Urothelium cell line (cell line): Measurements from ENCODE around the gene EIF3M.

ENCODE experiments used
- DNase-seq: peaks from one replicate; pipeline ENCODE4 v3.0.0; 2011; ENCODE audit warnings: low spot score, mixed read lengths
- FAIRE-seq: peaks from 2 replicates; lab custom pipeline; 2011; peaks lifted over from hg19 to GRCh38; lab: Jason Lieb, UNC

EIF3M gene

DNA sequence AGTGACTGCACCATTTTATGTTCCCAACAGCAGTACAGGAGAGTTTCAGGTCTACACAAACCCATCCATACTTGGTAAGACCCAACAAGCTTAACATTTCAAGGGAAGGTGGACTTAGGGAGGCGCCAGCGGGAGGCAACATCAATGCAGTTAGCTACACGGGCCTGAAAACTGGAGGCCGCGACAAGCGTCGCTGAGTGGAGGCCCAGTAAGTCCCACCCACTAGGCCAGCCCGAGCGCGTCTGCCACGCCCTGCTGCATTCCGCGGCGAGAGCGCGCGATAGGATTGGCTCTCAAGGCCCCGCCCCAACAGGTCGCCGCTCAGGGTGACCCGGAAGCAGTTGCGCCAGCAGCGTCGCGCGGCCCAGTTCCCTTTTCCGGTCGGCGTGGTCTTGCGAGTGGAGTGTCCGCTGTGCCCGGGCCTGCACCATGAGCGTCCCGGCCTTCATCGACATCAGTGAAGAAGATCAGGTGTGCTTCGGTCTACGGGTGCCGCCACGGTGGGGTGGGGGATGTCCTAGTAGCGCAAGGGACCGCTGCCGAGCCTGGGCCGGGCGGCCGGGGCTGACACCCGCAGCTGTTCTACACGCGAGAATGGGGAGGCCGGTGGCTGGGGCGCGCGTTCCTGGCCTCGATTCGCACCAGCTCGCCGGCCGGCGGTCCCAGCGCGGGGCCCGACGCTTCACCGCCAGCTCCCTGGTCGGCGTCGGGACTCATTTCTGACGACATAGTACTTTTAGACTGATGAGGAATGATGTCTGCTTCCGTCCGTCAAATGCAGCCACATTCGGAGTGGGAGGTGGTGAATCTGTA is at the start of gene EIF3M:
EIF3M (plus strand) TSS at position 373 of the 813 bp plus-strand sequence; CDS start at position 430, 57 bp downstream.
- DNase-seq (peak; percentile 98), FAIRE-seq (peak; percentile 97)

DNA sequence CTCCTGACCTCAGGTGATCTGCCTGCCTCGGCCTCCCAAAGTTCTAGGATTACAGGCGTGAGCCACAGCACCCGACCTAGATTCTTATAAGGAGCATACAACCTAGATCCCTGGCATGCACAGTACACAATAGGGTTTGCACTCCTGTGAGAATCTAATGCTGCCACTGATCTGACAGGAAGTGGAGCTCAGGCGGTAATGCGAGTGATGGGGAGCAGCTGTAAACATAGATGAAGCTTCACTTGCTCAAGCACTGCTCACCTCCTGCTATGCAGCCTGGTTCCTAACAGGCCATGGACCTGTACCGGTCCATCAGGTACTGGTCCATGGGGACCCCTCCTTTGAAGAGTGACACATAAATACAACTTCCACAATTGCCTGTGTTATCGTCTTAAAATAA is 44.8 kb upstream of the EIF3M start:
- FAIRE-seq (no peak), DNase-seq (no peak)

DNA sequence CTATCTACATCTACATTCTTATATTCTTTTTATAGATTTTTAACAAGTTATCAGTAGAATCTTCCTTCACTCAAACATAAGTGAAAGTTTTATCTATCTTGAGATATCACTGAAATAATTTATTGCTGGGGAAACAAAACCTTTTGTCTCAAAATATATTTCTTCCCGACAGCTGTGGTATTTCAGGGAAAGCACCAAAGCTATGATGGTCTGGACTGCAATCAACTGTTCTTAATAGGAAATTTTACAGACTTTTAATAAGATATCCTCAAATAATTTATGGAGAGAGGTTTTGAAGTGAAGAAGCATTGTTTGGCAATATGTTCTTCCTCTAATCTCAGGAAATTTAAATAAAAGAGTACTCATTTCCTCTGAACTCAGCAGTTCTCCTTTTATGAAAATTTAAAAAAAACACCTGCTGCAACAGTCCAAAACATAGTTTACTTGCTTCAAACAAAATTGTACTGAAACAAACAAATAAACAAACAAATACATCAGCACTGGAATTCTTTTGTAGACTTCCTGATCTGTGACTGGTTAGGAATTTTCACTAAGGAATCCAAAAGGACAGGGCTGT is 33.9 kb upstream of the EIF3M start:
- no peak for FAIRE-seq
- no peak for DNase-seq

DNA sequence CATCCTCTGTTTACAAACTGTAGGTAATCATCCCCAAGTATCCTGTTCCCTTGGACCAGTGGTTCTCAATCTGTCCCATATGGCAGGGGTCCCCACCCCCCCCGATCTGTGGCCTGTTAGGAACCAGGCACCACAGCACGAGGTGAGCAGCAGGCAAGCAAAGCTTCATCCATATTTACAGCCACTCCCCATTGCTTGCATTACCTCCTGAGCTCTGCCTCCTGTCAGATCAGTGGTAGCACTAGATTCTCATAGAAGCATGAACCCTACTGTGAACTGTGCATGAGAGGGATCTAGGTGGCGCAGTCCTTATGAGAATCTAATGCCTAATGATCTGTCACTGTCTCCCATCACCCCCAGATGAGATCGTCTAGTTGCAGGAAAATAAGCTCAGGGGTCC is 33.4 kb upstream of the EIF3M start:
- DNase-seq = no peak
- FAIRE-seq = no peak

DNA sequence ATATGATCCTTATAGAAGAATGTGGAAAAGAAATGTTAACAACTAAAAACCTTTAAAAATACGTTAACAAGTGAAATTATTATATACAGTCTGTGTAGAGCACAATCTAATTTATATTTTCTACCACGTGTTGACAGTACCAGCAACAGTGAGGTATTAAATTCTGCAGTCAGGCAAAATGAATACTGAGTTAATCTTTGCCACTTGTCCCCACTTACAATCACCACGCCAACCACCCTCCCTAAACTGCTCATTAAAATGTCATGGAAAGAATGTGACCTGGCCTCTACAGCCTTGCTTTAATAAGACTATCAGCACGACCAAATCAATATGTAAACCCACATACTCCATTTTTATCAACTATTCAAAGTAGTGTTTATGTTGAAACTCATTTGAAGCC is 28.5 kb upstream of the EIF3M start:
- FAIRE-seq (no peak), DNase-seq (no peak)

DNA sequence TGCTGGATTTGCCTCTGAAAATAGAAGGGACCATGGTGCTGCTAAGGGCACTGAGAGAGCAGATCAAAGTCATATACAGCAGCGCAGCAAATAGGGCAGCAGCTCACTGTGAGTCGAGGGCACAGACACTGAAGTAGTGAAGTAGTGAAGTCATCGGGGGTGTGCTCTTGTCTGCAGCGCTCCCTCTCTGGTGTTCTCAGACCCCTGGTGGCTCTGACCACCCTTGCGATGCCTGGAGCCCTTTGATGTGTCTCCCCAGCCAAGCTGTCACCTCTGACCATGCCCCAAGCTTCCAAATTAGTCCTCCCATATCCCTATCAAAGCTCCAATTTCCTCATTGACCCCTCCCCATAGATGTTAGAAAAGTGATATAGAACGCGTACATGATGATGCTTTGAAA is 27.7 kb upstream of the EIF3M start:
- FAIRE-seq (no peak), DNase-seq (no peak)

DNA sequence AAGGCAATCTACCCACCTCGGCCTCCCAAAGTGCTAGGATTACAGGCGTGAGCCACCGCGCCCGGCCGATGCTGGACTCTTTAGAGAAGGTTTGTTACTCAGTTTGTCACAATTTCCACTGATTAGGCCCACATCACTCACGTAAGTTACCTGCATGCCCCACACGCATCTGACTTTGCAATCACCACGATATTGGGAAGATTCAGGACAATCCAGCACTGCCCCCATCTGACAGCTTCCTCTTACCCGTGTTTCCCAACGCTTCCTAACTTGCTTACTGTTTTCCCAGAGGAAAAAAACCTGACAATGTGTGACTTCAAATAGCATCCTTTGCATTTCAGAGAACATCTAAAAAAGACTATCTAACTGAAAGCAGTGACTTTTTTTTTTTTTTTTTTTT is 21.8 kb upstream of the EIF3M start:
- DNase-seq (no peak), FAIRE-seq (no peak)

DNA sequence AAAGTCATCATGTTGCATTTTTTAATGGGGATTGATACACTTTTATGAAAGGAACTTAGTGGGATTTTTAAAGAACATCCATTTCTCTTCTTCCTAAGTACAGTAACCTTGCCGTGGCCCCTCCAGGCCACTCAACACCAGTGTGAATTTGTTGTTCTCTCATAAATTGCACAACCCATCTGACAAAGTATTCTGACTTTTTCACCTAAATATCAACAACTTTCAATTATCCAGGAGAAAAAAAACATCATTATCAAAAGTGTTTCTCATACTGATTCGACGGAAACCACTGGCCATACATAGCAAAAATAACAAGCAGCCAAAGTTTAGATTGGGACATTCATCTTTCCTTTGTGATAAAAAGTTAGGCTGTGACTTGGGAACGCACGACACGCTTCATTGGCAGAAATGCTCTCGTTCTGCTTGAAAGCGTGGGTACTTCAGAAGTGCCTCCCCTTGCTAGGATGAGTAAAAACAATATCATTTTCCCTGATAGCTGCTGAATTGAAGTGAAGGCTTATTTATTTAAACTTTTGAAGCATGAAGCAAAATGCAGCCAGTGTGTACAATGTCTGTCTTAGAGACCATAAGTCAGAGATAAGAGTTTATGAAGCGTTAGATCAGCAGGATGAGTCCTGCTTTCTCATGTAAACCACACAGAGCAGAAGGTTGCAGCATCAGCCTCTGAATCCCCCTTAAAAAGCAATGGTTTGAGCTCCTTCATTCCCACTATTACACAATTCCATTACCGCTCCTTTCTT is 20.6 kb upstream of the EIF3M start:
- no peak for DNase-seq
- no peak for FAIRE-seq

DNA sequence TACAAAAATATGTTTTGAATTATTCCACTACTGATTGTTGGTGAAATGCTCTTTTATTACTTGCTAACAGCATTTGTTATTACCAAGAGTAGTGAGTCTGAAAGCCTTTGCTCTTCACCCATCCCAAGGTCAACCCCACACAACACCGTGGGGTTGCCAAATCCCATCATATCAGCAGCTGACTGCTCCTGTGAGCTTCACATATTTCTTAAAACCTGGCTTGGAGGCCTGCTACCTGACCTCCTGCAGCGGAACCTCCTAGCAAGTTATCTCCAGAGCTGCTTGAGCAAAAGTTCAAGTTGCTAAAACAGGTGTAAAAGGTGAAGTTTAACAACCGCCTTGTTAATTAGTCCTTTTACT is 20.1 kb upstream of the EIF3M start:
- DNase-seq = no peak
- FAIRE-seq = no peak

DNA sequence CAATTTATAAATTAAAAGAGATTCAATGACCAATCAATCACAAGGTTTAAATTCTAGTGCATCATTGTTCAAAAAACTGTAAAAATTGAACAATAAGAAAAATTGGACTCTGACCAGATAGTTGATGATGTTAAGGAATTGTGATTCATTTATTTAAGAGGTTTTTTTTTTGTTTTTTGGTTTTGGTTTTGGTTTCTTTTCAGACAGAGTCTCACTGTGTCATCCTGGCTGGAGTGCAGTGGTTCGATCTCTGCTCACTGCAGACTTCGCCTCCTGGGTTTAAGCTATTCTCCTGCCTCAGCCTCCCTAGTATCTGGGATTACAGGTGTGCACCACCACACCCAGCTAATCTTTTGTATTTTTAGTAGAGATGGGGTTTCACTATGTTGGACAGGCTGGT is 17.1 kb upstream of the EIF3M start:
- no peak for FAIRE-seq
- DNase-seq = no peak

DNA sequence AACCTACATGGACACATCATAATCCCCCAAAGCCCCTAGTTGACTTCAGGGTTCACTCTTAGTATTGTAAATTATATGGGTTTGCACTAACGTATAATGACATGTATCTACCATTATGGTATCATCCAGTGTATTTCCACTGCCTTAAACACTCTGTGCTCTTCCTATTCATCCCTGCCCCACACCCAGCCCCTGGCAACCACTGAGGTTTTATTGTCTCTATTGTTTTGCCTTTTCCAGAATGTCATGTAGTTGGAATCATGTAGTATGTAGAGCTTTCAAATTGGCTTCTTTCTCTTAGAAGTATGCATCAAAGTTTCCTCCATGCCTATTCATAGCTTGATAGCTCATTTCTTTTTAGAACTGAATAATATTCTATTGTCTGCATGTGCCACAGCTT is 16.5 kb upstream of the EIF3M start:
- no peak for FAIRE-seq

DNA sequence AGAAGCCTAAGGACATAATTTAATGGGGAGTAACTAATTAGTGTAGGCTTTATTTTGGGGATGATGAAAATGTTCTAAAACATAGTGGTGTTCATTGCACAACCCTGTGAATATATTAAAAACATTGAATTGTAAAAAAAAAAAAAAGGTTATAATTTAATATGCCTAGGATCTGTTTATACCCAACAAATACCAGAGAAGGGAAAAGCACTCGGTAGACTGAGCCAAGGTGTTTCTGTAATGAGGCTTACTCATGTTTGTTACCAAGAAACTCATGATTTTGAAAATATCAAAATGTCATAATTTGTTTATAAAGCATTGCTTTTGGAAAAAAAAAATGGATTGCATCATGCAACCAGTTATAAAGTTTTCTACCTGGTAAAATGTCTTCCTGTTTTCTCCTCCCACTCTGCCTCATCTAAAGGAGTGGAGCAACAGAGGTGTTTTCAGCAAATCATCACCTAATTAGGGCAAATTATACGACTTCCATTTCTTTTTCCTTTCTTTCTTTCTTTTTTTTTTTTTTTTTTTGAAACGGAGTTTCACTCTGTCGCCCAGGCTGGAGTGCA is 14.2 kb upstream of the EIF3M start:
- DNase-seq = no peak
- FAIRE-seq = no peak

More for the DNA sequence above, 16.5 kb upstream of the EIF3M start:
- no peak for DNase-seq

DNA sequence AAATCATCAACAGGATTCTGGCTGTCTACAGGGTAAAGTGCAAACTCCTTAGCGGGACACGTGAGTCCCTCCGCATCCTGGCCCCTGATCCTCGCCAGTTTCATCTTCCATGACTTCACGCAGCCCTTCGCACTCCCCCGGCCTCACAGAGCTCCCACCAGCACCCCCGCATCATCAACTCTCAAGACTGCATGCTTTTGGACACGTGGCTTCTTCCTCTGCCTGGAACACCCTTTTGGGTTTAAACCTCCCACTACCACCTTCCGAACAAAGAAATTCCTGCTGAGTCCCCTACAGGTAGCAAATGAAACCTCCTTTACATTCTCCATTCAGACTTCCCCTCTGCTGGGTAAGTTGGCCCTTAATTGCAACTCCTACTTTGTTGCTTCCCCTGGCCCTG is 12.6 kb upstream of the EIF3M start:
- DNase-seq = no peak
- no peak for FAIRE-seq

DNA sequence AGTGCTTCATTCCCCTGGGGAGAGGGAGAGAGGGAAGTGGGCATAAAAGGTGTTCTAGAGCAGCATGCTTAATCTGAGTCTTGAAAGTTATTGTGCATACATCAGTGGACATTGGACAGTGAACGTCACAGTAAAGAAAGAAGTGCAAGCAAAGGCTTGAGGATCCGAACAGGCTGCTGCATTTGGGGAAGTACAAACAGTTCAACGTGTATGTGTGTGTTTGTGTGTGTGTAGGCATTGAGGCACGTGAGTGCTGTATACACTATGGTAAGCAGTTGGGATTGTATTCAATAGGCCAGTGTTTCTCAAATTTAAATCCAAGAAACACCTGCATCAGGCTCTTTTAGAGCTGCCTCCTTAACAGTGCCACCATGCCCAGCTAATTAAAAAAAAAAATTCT is 10.4 kb upstream of the EIF3M start:
- DNase-seq (no peak), FAIRE-seq (no peak)

DNA sequence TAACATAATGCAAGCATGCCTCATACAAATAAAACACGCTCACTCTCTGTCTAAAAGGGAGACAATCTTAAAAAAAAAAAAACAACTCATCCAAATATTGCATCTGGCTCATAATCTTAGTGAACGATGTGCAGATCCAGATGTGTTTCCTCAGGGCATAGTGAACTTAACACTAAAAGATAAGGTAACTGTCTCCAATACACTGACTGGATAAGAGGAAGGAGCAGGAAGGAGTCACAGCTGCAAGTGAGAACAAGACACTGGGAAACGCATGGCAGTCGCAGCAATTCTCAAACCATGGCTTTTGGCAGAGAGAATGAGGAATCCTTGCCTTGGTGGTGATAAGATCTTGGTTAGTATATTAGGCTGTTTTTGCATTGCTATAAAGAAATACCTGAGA is 9.2 kb upstream of the EIF3M start:
- FAIRE-seq (no peak), DNase-seq (no peak)

DNA sequence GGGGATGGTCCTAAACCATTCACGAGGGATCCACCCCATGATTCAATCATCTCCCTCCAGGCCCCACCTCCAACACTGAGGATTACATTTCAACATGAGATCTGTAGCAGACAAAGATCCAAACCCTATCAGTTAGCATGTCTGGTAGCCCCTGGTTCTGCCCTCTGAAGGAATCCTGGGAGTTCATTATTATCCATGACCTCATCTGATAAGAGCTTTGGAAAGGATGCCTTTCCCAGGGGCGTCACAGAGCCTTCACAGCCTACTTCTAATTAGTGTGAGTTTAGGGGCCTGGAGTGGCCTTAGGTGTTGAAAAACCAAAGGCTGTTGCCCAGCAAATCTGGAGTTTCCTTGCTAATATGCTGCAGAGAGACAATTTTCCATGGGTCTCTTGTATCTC is 8.6 kb upstream of the EIF3M start:
- no peak for DNase-seq
- no peak for FAIRE-seq

DNA sequence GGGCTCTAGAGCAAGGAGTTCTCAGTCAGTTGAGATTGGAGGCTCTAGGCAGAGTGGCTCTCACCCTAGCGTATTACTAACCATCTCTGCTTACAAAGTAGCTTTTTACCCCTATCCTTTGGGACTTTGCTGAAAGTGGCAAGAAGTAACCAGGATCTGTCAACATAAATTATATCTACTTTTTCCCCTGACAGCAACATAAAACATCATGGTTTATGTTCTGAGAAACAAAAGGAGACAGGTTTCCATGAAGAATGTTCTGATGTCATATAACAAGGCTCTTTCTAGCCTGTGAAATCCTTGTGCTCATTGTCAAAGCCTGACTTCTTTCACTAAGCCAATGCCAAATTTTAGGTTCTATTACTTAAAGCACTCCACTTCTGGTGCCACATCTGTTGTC is 7.2 kb upstream of the EIF3M start:
- FAIRE-seq = no peak

DNA sequence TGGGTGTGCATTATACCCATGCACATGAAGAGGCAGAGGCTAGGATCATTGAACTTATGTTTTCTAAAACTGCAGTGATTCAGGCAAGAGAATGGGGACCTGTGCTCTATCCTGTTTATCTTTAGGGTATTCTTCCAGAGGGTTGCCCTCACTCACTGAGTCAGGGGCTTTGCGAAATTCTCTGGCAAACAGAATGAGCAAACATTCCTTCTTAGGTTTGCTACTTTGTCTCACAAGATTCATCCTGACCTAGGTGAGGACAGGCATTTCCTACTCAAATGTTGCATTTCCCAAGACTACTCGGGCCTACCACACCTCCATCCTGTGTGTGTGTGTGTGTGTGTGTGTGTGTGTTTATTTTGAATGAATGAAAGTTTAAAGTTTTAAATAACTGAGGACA is 2.7 kb upstream of the EIF3M start:
- FAIRE-seq = no peak
- DNase-seq = no peak

More for the DNA sequence above, 7.2 kb upstream of the EIF3M start:
- DNase-seq = no peak

DNA sequence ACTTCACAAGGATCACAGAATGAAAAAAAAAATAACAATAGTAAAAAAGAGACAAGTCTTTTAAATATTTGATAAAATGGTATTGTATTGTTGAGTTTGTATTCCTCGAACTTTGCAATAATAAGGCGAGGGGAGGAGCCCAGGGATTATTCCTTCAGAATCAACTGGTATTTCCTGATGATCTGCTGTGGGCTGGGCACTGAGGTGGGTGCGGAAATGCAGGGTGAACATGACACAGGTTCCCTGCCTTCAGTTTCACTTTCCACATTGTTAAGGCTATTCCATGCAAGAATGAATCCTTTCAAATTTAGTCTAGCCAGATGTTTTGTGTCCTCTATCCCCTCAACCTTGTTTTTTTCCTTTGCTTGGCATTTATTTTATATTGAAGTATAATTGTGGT is 2.1 kb upstream of the EIF3M start:
- FAIRE-seq = no peak

DNA sequence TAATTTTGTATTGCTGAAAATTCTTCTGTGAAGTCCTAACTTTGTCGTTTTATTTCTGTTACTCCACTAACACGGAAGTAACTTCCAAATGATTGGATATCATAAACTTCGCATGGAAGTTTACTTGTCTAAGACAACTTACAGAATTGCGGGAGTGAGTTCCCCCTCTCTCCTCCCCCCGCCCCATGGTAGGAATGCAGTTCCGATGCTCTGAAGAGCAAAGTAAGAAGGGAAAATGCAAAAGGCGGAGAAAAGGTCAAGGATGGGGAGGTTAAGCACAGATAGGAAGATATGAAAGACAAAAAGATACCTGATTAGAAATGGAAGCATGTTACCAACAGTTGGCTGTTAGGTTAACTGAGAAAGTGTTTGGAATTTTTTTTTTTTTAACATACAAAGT is 1.3 kb downstream of the EIF3M start:
- FAIRE-seq = no peak
- no peak for DNase-seq

More for the DNA sequence above, 2.1 kb upstream of the EIF3M start:
- no peak for DNase-seq

DNA sequence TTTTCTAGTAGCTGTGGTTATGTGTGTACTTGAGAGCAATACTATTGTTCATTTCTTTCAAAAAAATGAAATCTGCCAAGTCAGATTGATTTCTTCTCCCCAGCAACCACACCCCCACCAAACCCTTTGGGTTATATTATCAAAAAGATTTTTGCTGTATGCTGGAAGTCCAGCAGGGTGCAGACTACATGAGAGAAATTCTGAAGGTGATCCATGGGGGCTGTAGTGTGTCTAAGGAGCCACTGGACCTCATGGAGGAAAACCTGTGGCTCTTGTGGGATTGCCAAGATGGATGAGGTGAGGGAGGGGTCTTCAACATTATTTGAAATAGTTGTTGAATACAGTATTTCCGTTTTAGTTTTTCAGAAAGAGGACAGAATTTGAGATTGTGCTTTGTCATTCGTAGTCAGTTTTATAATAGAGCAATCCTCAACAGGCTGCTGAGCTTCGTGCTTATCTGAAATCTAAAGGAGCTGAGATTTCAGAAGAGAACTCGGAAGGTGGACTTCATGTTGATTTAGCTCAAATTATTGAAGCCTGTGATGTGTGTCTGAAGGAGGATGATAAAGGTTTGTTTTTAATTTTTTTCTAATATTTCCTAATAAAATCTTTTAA is 3.1 kb downstream of the EIF3M start:
- FAIRE-seq (no peak), DNase-seq (peak; percentile 16)
